IMR-90 (cell line): Measurements from ENCODE around the gene RNF111. TPM values are rescaled to one million over a fixed set of nuclear protein-coding genes. Genes with fewer than 3 reads are reported as not detected.

Experiments used
- ATAC-seq: fragments of 200-7000 bp; cut with Tn5 transposase; 2 replicates; pipeline ENCODE4 v1.9.1; 2020; ENCODE audit warnings: low read depth, mild to moderate bottlenecking, moderate library complexity
- BruUV-seq: library from RNA; stranded (reverse); fragments of 400-500 nt; replicated peaks from 2 replicates; lab custom pipeline; 2021; lab: Mats Ljungman, UMichigan
- CTCF ChIA-PET: fragments of 300-600 bp; formaldehyde crosslinking; extraction: SDS; loops from one replicate; lab custom pipeline; 2021; ENCODE audit warnings: antibody characterized with exemption; lab: Yijun Ruan, JAX
- POLR2A ChIA-PET: fragments of 300-600 bp; sonication (Branson Sonifier 250); formaldehyde crosslinking; loops from one replicate; lab custom pipeline; 2022; ENCODE audit warnings: antibody characterized with exemption; ENCODE audit not compliant: unreplicated experiment; lab: Charles Lee
- DNase-seq: peaks from one replicate; pipeline ENCODE4 v3.0.0; 2013
- H2AFZ ChIP-seq: replicated peaks from 2 replicates; pipeline ENCODE3; 2013; ENCODE audit warnings: low read length, mild to moderate bottlenecking; ENCODE audit not compliant: poor library complexity
- H2AK5ac ChIP-seq: 2 replicates; pipeline ENCODE4 v1.6.1; 2013; ENCODE audit warnings: low read depth, low read length, inconsistent platforms
- H2AK9ac ChIP-seq: replicated peaks from 2 replicates; pipeline ENCODE3; 2013; ENCODE audit warnings: mild to moderate bottlenecking, low read depth, low read length, moderate library complexity; ENCODE audit not compliant: poor library complexity
- H2BK120ac ChIP-seq: 2 replicates; pipeline ENCODE4 v1.6.1; 2013; ENCODE audit warnings: low read depth, low read length, inconsistent platforms
- H2BK15ac ChIP-seq: 3 replicates; pipeline ENCODE4 v1.6.1; 2013; ENCODE audit warnings: low read depth, low read length, inconsistent platforms
- H2BK20ac ChIP-seq: 2 replicates; pipeline ENCODE4 v1.6.1; 2013; ENCODE audit warnings: low read depth, mild to moderate bottlenecking, inconsistent platforms, low read length, moderate library complexity
- H2BK5ac ChIP-seq: 2 replicates; pipeline ENCODE4 v1.6.1; 2013; ENCODE audit warnings: mild to moderate bottlenecking, low read depth, low read length, inconsistent platforms; ENCODE audit not compliant: poor library complexity, severe bottlenecking
- H3K14ac ChIP-seq: replicated peaks from 2 replicates; pipeline ENCODE4 v1.6.1; 2013; ENCODE audit warnings: low read depth, low read length, inconsistent platforms
- H3K18ac ChIP-seq: 2 replicates; pipeline ENCODE4 v1.6.1; 2013; ENCODE audit warnings: low read depth, low read length, control low read depth
- H3K23ac ChIP-seq: 2 replicates; pipeline ENCODE4 v1.6.1; 2013; ENCODE audit warnings: low read depth, low read length, inconsistent platforms
- H3K27ac ChIP-seq: 2 replicates; pipeline ENCODE4 v1.5.1; 2013; ENCODE audit warnings: mild to moderate bottlenecking, control low read depth, low read length; ENCODE audit not compliant: insufficient read depth
- H3K27me3 ChIP-seq: 2 replicates; pipeline ENCODE4 v1.6.1; 2013; ENCODE audit warnings: low read length; ENCODE audit not compliant: control insufficient read depth, insufficient read depth
- H3K36me3 ChIP-seq: 2 replicates; pipeline ENCODE4 v1.6.1; 2013; ENCODE audit warnings: low read length, mixed read lengths; ENCODE audit not compliant: control insufficient read depth, insufficient read depth
- H3K4ac ChIP-seq: 2 replicates; pipeline ENCODE4 v1.6.1; 2013; ENCODE audit warnings: low read depth, low read length, inconsistent platforms
- H3K4me1 ChIP-seq: 2 replicates; pipeline ENCODE4 v1.6.1; 2013; ENCODE audit warnings: low read length, mixed read lengths; ENCODE audit not compliant: control insufficient read depth, insufficient read depth
- H3K4me2 ChIP-seq: 2 replicates; pipeline ENCODE4 v1.6.1; 2013; ENCODE audit warnings: low read depth, mild to moderate bottlenecking, control low read depth, low read length, moderate library complexity
- H3K4me3 ChIP-seq: 2 replicates; pipeline ENCODE4 v1.5.1; 2013; ENCODE audit warnings: low read depth, mild to moderate bottlenecking, control low read depth, low read length, moderate library complexity; ENCODE audit not compliant: insufficient read depth
- H3K56ac ChIP-seq: 2 replicates; pipeline ENCODE4 v1.6.1; 2013; ENCODE audit warnings: low read length, inconsistent platforms; ENCODE audit not compliant: insufficient read depth; ENCODE audit errors: extremely low read depth
- H3K79me1 ChIP-seq, 2 experiments: 2 replicates each; pipeline ENCODE4 v1.6.1; 2013; ENCODE audit warnings: low read length in 2 of 2, inconsistent platforms in 1 of 2, low read depth in 1 of 2
- H3K9ac ChIP-seq: 2 replicates; pipeline ENCODE4 v1.6.1; 2013; ENCODE audit warnings: low read depth, low read length, control low read depth
- H3K9me1 ChIP-seq: 2 replicates; pipeline ENCODE4 v1.6.1; 2013; ENCODE audit warnings: low read length, inconsistent platforms; ENCODE audit not compliant: insufficient read depth
- H3K9me3 ChIP-seq: 2 replicates; pipeline ENCODE4 v1.6.1; 2013; ENCODE audit warnings: low read length; ENCODE audit not compliant: control insufficient read depth, insufficient read depth
- H4K20me1 ChIP-seq: 2 replicates; pipeline ENCODE4 v1.6.1; 2013; ENCODE audit warnings: low read length, inconsistent platforms; ENCODE audit not compliant: insufficient read depth
- H4K5ac ChIP-seq: 2 replicates; pipeline ENCODE4 v1.6.1; 2013; ENCODE audit warnings: mild to moderate bottlenecking, low read depth, low read length, control low read depth
- H4K8ac ChIP-seq, 2 experiments: 2 replicates each; pipeline ENCODE4 v1.6.1; 2013; ENCODE audit warnings: low read depth in 2 of 2, low read length in 2 of 2, control low read depth in 1 of 2, inconsistent platforms in 1 of 2
- H4K91ac ChIP-seq: 2 replicates; pipeline ENCODE4 v1.6.1; 2013; ENCODE audit warnings: low read depth, low read length, inconsistent platforms; ENCODE audit not compliant: insufficient read depth
- SMC3 ChIP-seq: fragments of 150-350 bp; IDR thresholded peaks from 2 replicates; pipeline ENCODE4 v1.6.1; 2016; ENCODE audit warnings: low read depth, mild to moderate bottlenecking, antibody characterized with exemption, low read length, moderate library complexity
- USF2 ChIP-seq: fragments of 150-350 bp; IDR thresholded peaks from 2 replicates; pipeline ENCODE4 v1.6.1; 2017; ENCODE audit warnings: mild to moderate bottlenecking, antibody characterized with exemption, low read length, low read depth
- WGBS, 2 experiments: methylation state at CpG; one replicate each; pipeline versions ENCODE4 v1.1.5 to v1.1.7; 2013; ENCODE audit warnings: missing lambda C conversion rate in 2 of 2; ENCODE audit not compliant: insufficient read length in 1 of 2; ENCODE audit errors: extremely low coverage in 2 of 2; 5-methylcytosine and 5-hydroxymethylcytosine counted together
- dilution Hi-C: fragments of 300-500 bp; cut with HindIII; formaldehyde crosslinking; loops from one replicate; pipeline ENCODE4 v1.14.3; 2018; ENCODE audit warnings: low sequenced_read_pairs; ENCODE audit not compliant: unreplicated experiment
- in situ Hi-C: fragments of 300-500 bp; cut with MboI; formaldehyde crosslinking; loops from 3 replicates; pipeline ENCODE4 v1.14.3; 2019; ENCODE audit warnings: low sequenced_read_pairs, inconsistent platforms, mixed read lengths
- intact Hi-C: fragments of 100-400 bp; cut with micrococcal nuclease; formaldehyde crosslinking; loops from 2 replicates; pipeline ENCODE4 v1.10.0; 2022
- polyA plus RNA-seq, 3 experiments: library from polyadenylated mRNA; depleted of rRNA; stranded (reverse); fragments of >200 nt; gene quantifications; 2 replicates each; pipeline ENCODE4 v1.2.3, GENCODE V29; 2012; ENCODE audit warnings: low replicate concordance in 1 of 3
- total RNA-seq: library from RNA; depleted of rRNA; stranded (reverse); fragments of >200 nt; gene quantifications from 2 replicates; pipeline ENCODE4 v1.2.3, GENCODE V29; 2012

The RNF111 gene
- total and polyA plus RNA-seq, 2 of the 4 experiments (the other 2 are of a cell fraction), result 13.5 to 20.1 TPM

- H4K5ac ChIP-seq, result no peak overlapping the region
- H4K8ac ChIP-seq, result no peak overlapping the region
- intact Hi-C loops (no loop called here), dilution Hi-C loops (no loop called here), in situ Hi-C loops (no loop called here)
- no peak overlapping the region for H2AK9ac ChIP-seq
- H3K4me1 ChIP-seq, result no peaks in the 10 kb centered on the region
- H4K20me1 ChIP-seq, result no peaks in the 10 kb centered on the region; the same call in 1 of the 2 replicates
- no peak overlapping the region for H3K4me3 ChIP-seq
- H3K56ac ChIP-seq, result no peak overlapping the region
- DNase-seq (no peak), ATAC-seq (no peak)
- H3K4ac ChIP-seq, result no peak overlapping the region
- H3K27ac ChIP-seq, result no peak overlapping the region
- no peak overlapping the region for H2BK120ac ChIP-seq
- TF ChIP-seq USF2, result no peak
- no peak for TF ChIP-seq SMC3
- H3K9ac ChIP-seq, result no peak overlapping the region
- H3K14ac ChIP-seq, result no peak overlapping the region
- peaks cover 8% of the 10 kb centered on the region for H3K9me1 ChIP-seq
- H3K79me1 ChIP-seq, result peaks cover 27 to 44% of the 10 kb centered on the region in 2 experiments
- POLR2A ChIA-PET, result no interaction called here
- H2BK15ac ChIP-seq, result no peak overlapping the region
- H3K9me3 ChIP-seq, result no peaks in the 10 kb centered on the region
- H2AFZ ChIP-seq, result no peak overlapping the region
- H3K23ac ChIP-seq, result no peak overlapping the region
- H3K36me3 ChIP-seq, result peaks cover 36% of the 10 kb centered on the region
- H3K27me3 ChIP-seq, result no peaks in the 10 kb centered on the region
- H3K18ac ChIP-seq, result no peak overlapping the region
- H2BK20ac ChIP-seq, result no peak overlapping the region
- WGBS, 2 experiments, result no CpG with 5 or more reads among the region's 2 CpGs
- H3K4me2 ChIP-seq, result no peak overlapping the region
- CTCF ChIA-PET, result no interaction called here
- H4K91ac ChIP-seq, result no peak overlapping the region
- no TSS peak for BruUV-seq
- no peak overlapping the region for H2BK5ac ChIP-seq
- no peak overlapping the region for H2AK5ac ChIP-seq
These were observed 150.1 kb downstream of the RNF111 start for GRCh38 chr15:59137566-59137965.
